Stimulated activated CD4-positive, alpha-beta T cell treated with anti-CD3 and anti-CD28 coated beads, Interleukin-15, amount 100 ng/mL, for 24 hours (primary cell): ENCODE measurements around the gene ASCC1.
"Not testable (repeated sequence)": the region's sequence is repeated elsewhere in the genome, so short reads cannot be mapped to it uniquely, and the experiment has no call there.

Experiments used
- DNase-seq: peaks from one replicate; pipeline ENCODE4 v3.0.0-alpha.2; 2020

The ASCC1 gene

GRCh38 chr10:72248468-72249151, 32.5 kb upstream of the ASCC1 start:
- DNase-seq: peak; percentile 78

DNA sequence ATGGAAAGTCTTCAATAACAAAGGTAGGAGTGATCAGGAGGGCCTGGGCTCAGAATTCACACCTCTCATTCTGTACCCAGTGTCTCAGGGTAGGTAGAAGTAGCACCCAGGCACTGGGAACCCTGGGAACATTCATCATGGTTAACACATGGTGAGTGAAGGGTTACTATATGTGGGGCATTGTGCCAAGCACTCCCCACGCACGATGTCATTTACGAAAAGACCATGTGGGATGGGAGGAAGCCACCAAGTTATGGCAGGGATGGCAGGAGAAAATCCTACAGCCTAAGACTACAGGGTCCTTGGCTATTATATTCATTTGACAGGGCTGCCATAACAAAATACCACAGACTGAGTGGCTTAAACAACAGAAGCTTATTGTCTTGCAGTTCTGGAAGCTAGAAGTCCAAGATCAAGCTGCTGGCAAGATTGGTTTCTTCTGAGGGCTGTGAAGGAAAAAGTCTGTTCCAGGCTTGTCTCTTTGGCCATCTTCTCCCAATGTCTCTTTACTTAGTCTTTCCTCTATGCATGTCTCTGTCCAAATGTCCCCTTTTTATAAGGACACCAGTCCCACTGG, 30.0 kb upstream of the ASCC1 start:
- peak; percentile 20 for DNase-seq

GRCh38 chr10:72244573-72245038, 28.5 kb upstream of the ASCC1 start:
- no peak for DNase-seq

DNA sequence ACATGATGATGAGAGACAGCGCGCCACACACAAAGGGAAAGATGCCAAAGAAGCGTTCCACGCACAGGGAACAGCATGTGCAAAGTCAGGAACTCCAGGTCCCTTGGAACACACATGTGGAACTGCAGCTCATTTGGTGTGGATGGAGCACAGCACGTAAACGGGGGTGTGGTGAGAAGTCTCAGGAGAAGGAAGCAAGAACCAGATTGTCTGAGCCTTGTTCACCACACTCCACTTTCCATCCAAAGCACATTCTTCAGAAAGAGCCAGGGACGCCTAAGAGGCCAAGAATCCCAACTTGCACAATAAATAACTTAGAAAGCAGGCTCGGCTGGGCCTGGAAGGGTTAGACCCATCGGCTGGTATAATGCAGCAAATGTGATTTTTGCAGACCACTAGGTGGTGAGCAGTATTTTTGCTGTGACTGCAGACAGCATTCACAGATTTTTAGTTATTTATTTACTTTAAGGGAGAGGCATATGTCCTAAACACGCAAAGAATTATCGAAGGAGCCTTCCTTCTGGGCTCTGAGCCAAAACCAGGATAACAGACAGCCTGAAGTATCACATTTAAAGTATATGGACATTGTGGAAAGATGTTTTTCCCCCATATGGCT, 27.9 kb upstream of the ASCC1 start:
- no peak for DNase-seq

GRCh38 chr10:72242675-72243074, 26.6 kb upstream of the ASCC1 start:
- peak; percentile 51 for DNase-seq

- no peak for DNase-seq
These were observed 25.7 kb upstream of the ASCC1 start for GRCh38 chr10:72241691-72242252.

DNA sequence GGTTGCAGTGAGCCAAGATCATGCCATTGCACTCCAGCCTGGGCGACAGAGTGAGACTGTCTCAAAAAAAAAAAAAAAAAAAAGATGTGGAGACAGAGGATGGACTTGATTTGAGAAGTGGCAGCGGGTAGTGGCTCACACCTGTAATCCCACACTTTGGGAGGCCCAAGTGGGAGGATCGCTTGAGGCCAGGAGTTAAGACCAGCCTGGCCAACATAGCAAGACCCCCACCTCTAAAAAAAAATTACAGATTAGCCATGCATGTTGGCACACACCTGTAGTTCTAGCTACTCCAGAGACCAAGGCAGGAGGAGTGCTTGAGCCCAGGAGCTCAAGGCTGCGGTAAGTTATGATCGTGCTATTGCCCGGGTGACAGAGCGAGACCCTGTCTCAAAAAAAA, 24.3 kb upstream of the ASCC1 start:
- DNase-seq: no peak

- no peak for DNase-seq
These were observed 23.3 kb upstream of the ASCC1 start for GRCh38 chr10:72239409-72239808.

GRCh38 chr10:72238392-72239175, 22.5 kb upstream of the ASCC1 start:
- no peak for DNase-seq

DNA sequence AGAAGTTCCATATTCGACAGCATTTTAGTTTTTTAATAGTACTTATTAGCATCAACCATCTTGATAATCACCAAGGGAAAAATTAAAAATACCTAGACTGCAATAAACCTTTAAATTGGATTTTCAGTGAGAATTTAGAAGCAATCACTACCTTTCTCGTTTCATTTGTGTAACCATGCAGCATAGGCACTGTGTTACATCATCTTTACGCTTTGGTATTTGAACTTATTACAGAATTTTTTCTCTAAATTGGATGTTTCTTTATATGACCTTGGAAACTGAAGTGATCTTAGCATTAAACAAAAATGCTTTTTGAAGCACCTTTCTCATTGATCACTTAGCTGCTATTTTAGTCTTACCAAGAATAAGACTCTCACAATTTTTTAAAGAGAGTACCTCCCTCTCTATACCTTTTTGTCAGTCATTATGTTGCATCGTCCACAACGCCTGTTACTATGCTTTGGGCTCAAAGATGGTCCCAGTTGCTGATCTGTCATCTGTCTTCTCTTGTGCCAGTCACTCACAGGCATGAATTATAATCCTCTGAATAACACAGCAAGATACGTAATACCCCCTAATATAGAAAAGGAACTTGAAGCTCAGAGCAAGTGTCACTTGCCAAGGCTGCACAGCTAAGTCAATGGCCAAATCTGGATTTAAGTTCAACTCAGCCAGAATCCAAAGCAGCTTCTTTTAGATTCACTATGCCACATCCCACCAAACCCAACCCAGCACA, 19.6 kb upstream of the ASCC1 start:
- DNase-seq: no peak

GRCh38 chr10:72234560-72235095, 18.6 kb upstream of the ASCC1 start:
- DNase-seq: no peak

GRCh38 chr10:72233621-72234020, 17.5 kb upstream of the ASCC1 start:
- DNase-seq: no peak

- no peak for DNase-seq
These were observed 13.5 kb upstream of the ASCC1 start for GRCh38 chr10:72229261-72230251.

DNA sequence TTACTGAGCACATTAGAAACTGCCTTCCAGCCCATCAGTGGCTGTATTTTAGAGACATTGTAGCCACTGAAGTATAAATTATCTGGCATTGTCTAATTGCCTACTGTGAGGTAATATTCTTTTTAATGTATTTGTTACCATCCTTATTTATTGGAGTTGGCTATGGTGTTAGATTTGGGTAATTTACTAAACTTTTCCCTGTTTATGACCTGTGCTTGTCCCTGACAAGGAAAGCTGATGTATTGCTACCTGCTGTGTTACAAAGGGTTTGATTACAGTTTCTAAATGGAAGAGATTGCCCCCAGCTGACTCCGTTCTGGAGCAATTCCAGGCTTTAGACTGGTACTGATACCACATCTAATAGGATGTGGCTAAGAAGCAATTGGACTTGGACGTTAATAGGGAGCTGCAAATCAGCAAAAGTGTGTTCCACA, 12.3 kb upstream of the ASCC1 start:
- DNase-seq: no peak

DNA sequence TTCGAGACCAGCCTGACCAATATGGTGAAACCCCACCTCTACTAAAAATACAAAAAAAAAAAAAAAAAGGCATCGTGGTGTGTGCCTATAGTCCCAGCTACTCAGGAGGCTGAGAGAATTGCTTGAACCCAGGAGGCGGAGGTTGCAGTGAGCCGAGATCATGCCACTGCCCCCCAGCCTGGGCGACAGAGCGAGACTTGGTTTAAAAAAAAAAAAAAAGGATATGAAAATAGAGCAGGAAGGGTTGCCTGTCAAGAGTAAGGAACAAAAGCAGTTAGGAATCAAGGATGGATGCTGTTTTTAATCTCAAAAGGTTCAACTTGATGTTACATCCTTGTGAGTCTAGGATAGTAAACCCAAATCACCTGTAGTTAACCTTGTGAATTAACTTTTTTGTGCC, 11.8 kb upstream of the ASCC1 start:
- DNase-seq: no peak

GRCh38 chr10:72226418-72227027, 10.4 kb upstream of the ASCC1 start:
- no peak for DNase-seq

DNA sequence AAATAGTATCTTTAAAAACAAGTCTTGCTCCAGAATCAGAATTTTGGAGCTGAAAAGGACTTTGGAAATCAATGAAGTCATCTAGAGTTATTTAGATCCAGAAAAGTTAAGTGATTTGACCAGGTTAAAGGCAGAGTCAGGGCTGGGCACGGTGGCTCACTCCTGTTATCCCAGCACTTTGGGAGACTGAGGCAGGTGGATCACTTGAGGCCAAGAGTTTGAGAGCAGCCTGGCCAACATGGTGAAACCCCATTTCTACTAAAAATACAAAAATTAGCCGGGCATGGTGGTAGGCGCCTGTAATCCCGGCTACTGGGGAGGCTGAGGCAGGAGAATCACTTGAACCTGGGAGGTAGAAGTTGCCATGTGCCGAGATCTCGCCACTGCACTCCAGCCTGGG, 8.1 kb upstream of the ASCC1 start:
- DNase-seq: not testable (repeated sequence)

GRCh38 chr10:72223743-72224101, 7.6 kb upstream of the ASCC1 start:
- peak; percentile 30 for DNase-seq

- DNase-seq: no peak
These were observed 5.2 kb upstream of the ASCC1 start for GRCh38 chr10:72221278-72221677.

- DNase-seq: no peak
These were observed 4.6 kb upstream of the ASCC1 start for GRCh38 chr10:72220637-72221036.
